ENCODE measurements around the gene CNTD1.

The CNTD1 gene

GRCh38 chr17:42787266-42787665 is 11.4 kb upstream of the CNTD1 start:
- no peaks in the 10 kb centered on the region for H3K36me3 ChIP-seq (ENCODE audit: control insufficient read depth, insufficient read depth, low read length)
- peaks cover 7% of the 10 kb centered on the region for H3K27me3 ChIP-seq (replicated peaks; ENCODE audit: control insufficient read depth, insufficient read depth, low read length)

GRCh38 chr17:42791948-42792347 is 6.7 kb upstream of the CNTD1 start:
- Histone ChIP-seq H3K27me3 (replicated peaks; ENCODE audit: control insufficient read depth, insufficient read depth, low read length) (no peaks in the 10 kb centered on the region; the same call in 1 of the 2 replicates), H3K4me3 (replicated peaks; ENCODE audit: low read depth, low read length) (no peak overlapping the region), H3K36me3 (ENCODE audit: control insufficient read depth, insufficient read depth, low read length) (no peaks in the 10 kb centered on the region; the same call in none of the 2 replicates)
- no peak for DNase-seq (ENCODE audit: extremely low read depth, insufficient read length)
- TF ChIP-seq, protein P1, sequence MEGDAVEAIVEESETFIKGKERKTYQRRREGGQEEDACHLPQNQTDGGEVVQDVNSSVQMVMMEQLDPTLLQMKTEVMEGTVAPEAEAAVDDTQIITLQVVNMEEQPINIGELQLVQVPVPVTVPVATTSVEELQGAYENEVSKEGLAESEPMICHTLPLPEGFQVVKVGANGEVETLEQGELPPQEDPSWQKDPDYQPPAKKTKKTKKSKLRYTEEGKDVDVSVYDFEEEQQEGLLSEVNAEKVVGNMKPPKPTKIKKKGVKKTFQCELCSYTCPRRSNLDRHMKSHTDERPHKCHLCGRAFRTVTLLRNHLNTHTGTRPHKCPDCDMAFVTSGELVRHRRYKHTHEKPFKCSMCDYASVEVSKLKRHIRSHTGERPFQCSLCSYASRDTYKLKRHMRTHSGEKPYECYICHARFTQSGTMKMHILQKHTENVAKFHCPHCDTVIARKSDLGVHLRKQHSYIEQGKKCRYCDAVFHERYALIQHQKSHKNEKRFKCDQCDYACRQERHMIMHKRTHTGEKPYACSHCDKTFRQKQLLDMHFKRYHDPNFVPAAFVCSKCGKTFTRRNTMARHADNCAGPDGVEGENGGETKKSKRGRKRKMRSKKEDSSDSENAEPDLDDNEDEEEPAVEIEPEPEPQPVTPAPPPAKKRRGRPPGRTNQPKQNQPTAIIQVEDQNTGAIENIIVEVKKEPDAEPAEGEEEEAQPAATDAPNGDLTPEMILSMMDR (IDR thresholded peaks at IDR 0.05; ENCODE audit: insufficient read depth, low read length, poor library complexity, severe bottlenecking), result no peak

More at GRCh38 chr17:42787266-42787665, 11.4 kb upstream of the CNTD1 start:
- TF ChIP-seq, protein P1 (IDR thresholded peaks at IDR 0.05; ENCODE audit: insufficient read depth, low read length, poor library complexity, severe bottlenecking), result no peak
- DNase-seq (ENCODE audit: extremely low read depth, insufficient read length), result no peak
- no peak overlapping the region for H3K4me3 ChIP-seq (replicated peaks; ENCODE audit: low read depth, low read length)

DNA sequence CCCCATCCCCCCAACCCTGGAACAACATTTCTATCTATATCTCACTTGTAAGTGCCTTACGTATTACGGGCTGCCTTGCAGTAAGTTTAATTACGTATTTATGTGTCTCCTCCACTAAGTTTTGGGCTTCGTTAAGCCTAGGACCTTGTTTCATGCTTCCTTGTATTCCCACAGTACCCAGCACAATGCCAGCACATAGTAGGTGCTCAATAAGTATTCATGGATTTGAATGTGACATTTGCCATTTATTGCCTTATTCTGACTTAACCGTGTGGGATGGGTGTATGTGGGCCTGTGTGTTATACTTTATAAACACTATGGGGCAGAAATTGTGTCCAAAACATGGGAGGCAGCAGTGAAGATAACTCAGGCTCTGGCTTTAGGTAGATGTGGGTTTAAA is 6.1 kb upstream of the CNTD1 start:
- no peaks in the 10 kb centered on the region; the same call in 1 of the 2 replicates for H3K27me3 ChIP-seq (replicated peaks; ENCODE audit: control insufficient read depth, insufficient read depth, low read length)
- DNase-seq (ENCODE audit: extremely low read depth, insufficient read length), result no peak
- no peaks in the 10 kb centered on the region; the same call in none of the 2 replicates for H3K36me3 ChIP-seq (ENCODE audit: control insufficient read depth, insufficient read depth, low read length)
- H3K4me3 ChIP-seq (replicated peaks; ENCODE audit: low read depth, low read length), result no peak overlapping the region
- TF ChIP-seq, protein P1 (IDR thresholded peaks at IDR 0.05; ENCODE audit: insufficient read depth, low read length, poor library complexity, severe bottlenecking), result no peak

DNA sequence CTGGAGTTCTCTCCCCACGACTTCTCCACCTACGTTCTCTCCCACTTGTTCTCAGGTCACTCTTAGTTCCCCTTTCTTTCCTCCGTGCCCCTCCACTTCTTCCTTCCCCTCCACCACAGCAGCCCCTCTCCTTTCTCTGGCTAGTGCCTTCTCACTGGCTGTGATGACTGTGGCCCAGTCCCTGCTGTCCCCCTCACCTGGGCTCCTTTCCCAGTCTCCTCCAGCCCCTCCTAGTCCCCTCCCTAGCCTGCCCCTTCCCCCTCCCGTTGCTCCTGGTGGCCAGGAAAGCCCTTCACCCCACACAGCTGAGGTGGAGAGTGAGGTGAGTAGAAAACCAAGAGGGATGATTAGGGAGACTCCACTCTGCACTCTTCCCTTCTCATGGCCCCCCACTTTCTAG is 3.6 kb upstream of the CNTD1 start:
- no peaks in the 10 kb centered on the region; the same call in none of the 2 replicates for H3K36me3 ChIP-seq (ENCODE audit: control insufficient read depth, insufficient read depth, low read length)
- TF ChIP-seq, protein P1 (IDR thresholded peaks at IDR 0.05; ENCODE audit: insufficient read depth, low read length, poor library complexity, severe bottlenecking), result no peak
- H3K4me3 ChIP-seq (replicated peaks; ENCODE audit: low read depth, low read length), result no peak overlapping the region
- no peak for DNase-seq (ENCODE audit: extremely low read depth, insufficient read length)
- no peaks in the 10 kb centered on the region for H3K27me3 ChIP-seq (replicated peaks; ENCODE audit: control insufficient read depth, insufficient read depth, low read length)

- Histone ChIP-seq H3K27me3 (replicated peaks; ENCODE audit: control insufficient read depth, insufficient read depth, low read length) (no peaks in the 10 kb centered on the region), H3K36me3 (ENCODE audit: control insufficient read depth, insufficient read depth, low read length) (no peaks in the 10 kb centered on the region; the same call in none of the 2 replicates), H3K4me3 (replicated peaks; ENCODE audit: low read depth, low read length) (no peak overlapping the region)
- no peak for DNase-seq (ENCODE audit: extremely low read depth, insufficient read length)
- TF ChIP-seq, protein P1 (IDR thresholded peaks at IDR 0.05; ENCODE audit: insufficient read depth, low read length, poor library complexity, severe bottlenecking), result no peak
Observed at GRCh38 chr17:42795465-42795864, 3.2 kb upstream of the CNTD1 start.

Data from GM06990 (cell line).